Measurements from ENCODE around the gene LMCD1. TPM values are rescaled to one million over a fixed set of nuclear protein-coding genes. Genes with fewer than 3 reads are reported as not detected.

LMCD1 gene
- total RNA-seq, 1 experiment from 2014 or later, result 26.1 TPM

Other genes with a start within 250 kb of the LMCD1 start
- gene SSUH2, start 143.0 kb downstream of the LMCD1 start, total RNA-seq (2014; rRNA removed; shearing (Covaris generic)), result not detected in 2 replicates
- gene CAV3, start 232.0 kb downstream of the LMCD1 start, total RNA-seq (2014; rRNA removed; shearing (Covaris generic)), result not detected in 2 replicates

All from G401 (cell line).